Loucy (cell line): ENCODE data around the gene BCCIP.

ENCODE experiments used
- CTCF ChIP-seq: fragments of 200-600 bp; sonication (generic); conservative IDR thresholded peaks from 2 replicates; pipeline ENCODE4 v1.5.1; 2014; ENCODE audit warnings: mild to moderate bottlenecking, antibody characterized with exemption, low read length
- EZH2phosphoT487 ChIP-seq: fragments of 200-600 bp; IDR thresholded peaks from 2 replicates; pipeline ENCODE4 v1.6.1; 2018; ENCODE audit warnings: antibody characterized with exemption, mild to moderate bottlenecking, moderate library complexity, borderline replicate concordance

DNA sequence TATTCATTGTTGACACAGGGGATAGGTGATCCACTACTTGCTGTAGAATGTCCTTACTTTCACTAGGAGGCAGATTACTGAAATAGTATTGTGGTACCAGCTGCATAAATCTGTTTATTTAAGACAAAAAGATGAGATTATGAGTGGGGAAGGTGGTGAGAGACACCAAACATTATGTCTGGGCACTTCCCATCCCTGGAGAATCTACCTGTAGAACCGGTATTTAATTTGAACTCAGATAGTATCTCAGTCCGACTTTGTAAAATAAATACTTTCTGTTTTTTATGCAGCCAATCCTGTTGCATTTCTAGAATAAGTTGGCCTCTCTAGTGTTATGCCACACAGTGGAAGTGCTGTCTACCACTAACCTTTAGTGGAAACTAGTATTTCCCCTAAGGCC is 13.4 kb downstream of the BCCIP start:
- TF ChIP-seq CTCF (no peak), EZH2phosphoT487 (no peak)
